OCI-LY1 (cell line): Measurements from ENCODE around the gene SKAP2.

ENCODE experiments used
- H2AFZ ChIP-seq: fragments of 200-600 bp; sonication (generic), shearing (Covaris generic); 2 replicates; pipeline ENCODE4 v1.6.0; 2014; ENCODE audit warnings: antibody characterized with exemption, mild to moderate bottlenecking, low read length
- H3F3A ChIP-seq: fragments of 200-600 bp; sonication (generic), shearing (Covaris generic); 2 replicates; pipeline ENCODE4 v1.6.0; 2014; ENCODE audit warnings: mild to moderate bottlenecking, antibody characterized with exemption, low read length, moderate library complexity; ENCODE audit not compliant: insufficient read depth
- H3K27ac ChIP-seq: fragments of 200-600 bp; sonication (generic); 2 replicates; pipeline ENCODE4 v1.5.1; 2014; ENCODE audit warnings: low read length, mixed run types, mild to moderate bottlenecking, low read depth; ENCODE audit not compliant: poor library complexity, severe bottlenecking
- H3K27me3 ChIP-seq: fragments of 200-600 bp; sonication (generic); 2 replicates; pipeline ENCODE4 v1.6.0; 2014; ENCODE audit warnings: antibody characterized with exemption, mild to moderate bottlenecking, low read length, moderate library complexity; ENCODE audit not compliant: insufficient read depth
- H3K36me3 ChIP-seq: fragments of 200-600 bp; sonication (generic); 2 replicates; pipeline ENCODE4 v1.6.1; 2014; ENCODE audit warnings: mild to moderate bottlenecking, antibody characterized with exemption, low read length, moderate library complexity, mixed read lengths; ENCODE audit not compliant: insufficient read depth
- H3K4me1 ChIP-seq: fragments of 200-600 bp; sonication (generic); 2 replicates; pipeline ENCODE4 v1.5.1; 2014; ENCODE audit warnings: mild to moderate bottlenecking, low read length, moderate library complexity; ENCODE audit not compliant: insufficient read depth, severe bottlenecking
- H3K4me2 ChIP-seq: fragments of 200-600 bp; sonication (generic), shearing (Covaris generic); 2 replicates; pipeline ENCODE4 v1.6.1; 2014; ENCODE audit warnings: low read length
- H3K4me3 ChIP-seq: fragments of 200-600 bp; sonication (generic); 2 replicates; pipeline ENCODE4 v1.5.1; 2014; ENCODE audit warnings: low read length, low read depth, mild to moderate bottlenecking, mixed read lengths; ENCODE audit not compliant: poor library complexity, severe bottlenecking
- H3K79me2 ChIP-seq: fragments of 200-600 bp; shearing (Covaris generic); 2 replicates; pipeline ENCODE4 v1.6.1; 2016; ENCODE audit warnings: mixed run types, low read length, mixed read lengths; ENCODE audit not compliant: insufficient read depth
- H3K9ac ChIP-seq: fragments of 200-600 bp; sonication (generic), shearing (Covaris generic); 2 replicates; pipeline ENCODE4 v1.6.1; 2014; ENCODE audit warnings: mild to moderate bottlenecking, low read length, mixed read lengths
- H3K9me2 ChIP-seq: fragments of 200-600 bp; sonication (generic), shearing (Covaris generic); 2 replicates; pipeline ENCODE4 v1.6.1; 2014; ENCODE audit warnings: low read depth, mild to moderate bottlenecking, low read length, mixed read lengths
- H3K9me3 ChIP-seq: fragments of 200-600 bp; shearing (Covaris generic); 2 replicates; pipeline ENCODE4 v1.6.1; 2014; ENCODE audit warnings: low read length, mixed read lengths
- H4K20me1 ChIP-seq: fragments of 200-600 bp; sonication (generic), shearing (Covaris generic); 2 replicates; pipeline ENCODE4 v1.6.0; 2016; ENCODE audit warnings: mild to moderate bottlenecking, low read length; ENCODE audit not compliant: insufficient read depth
- EZH2 ChIP-seq: fragments of 200-600 bp; sonication (generic), shearing (Covaris generic); IDR thresholded peaks from 2 replicates; pipeline ENCODE4 v1.8.0; 2017; ENCODE audit warnings: borderline replicate concordance, mixed run types, mild to moderate bottlenecking, antibody characterized with exemption, low read length, moderate library complexity, mixed read lengths
- TF ChIP-seq, protein P1 (sequence below): fragments of 200-600 bp; sonication (generic), shearing (Covaris generic); IDR thresholded peaks from 2 replicates; pipeline ENCODE4 v1.5.1; 2017; ENCODE audit warnings: mild to moderate bottlenecking, antibody characterized with exemption, low read length, moderate library complexity, mixed read lengths

Gene SKAP2

DNA sequence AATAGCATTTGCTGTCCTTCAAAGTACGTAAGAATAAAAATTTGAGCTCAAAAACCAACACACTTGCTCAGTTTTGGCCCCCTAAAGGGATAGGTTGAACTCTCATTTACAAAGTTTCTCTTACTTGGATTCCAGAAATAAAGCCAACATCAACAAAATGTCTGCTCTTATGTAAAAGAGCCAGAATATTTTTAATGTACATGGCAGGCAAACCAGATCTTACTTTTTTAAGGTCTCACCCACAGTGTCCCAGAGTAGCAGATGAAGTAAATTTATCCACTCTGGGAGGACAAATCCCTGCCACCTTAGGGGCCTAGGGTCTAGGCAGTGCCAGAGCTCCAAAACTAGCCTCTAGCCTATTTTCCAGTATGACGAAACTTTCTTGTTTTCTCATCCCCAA, 159.6 kb downstream of the SKAP2 start:
- Histone ChIP-seq H3K27me3 (no peaks in the 10 kb centered on the region), H3K4me2 (no peak overlapping the region), H3K9ac (no peak overlapping the region), H3K9me3 (no peaks in the 10 kb centered on the region), H3K27ac (no peak overlapping the region), H3K4me1 (no peaks in the 10 kb centered on the region), H3F3A (no peaks in the 10 kb centered on the region; the same call in 1 of the 2 replicates), H3K4me3 (no peak overlapping the region), H4K20me1 (no peaks in the 10 kb centered on the region), H2AFZ (no peak overlapping the region), H3K9me2 (no peaks in the 10 kb centered on the region), H3K79me2 (no peaks in the 10 kb centered on the region), H3K36me3 (no peaks in the 10 kb centered on the region)
- TF ChIP-seq, protein P1, sequence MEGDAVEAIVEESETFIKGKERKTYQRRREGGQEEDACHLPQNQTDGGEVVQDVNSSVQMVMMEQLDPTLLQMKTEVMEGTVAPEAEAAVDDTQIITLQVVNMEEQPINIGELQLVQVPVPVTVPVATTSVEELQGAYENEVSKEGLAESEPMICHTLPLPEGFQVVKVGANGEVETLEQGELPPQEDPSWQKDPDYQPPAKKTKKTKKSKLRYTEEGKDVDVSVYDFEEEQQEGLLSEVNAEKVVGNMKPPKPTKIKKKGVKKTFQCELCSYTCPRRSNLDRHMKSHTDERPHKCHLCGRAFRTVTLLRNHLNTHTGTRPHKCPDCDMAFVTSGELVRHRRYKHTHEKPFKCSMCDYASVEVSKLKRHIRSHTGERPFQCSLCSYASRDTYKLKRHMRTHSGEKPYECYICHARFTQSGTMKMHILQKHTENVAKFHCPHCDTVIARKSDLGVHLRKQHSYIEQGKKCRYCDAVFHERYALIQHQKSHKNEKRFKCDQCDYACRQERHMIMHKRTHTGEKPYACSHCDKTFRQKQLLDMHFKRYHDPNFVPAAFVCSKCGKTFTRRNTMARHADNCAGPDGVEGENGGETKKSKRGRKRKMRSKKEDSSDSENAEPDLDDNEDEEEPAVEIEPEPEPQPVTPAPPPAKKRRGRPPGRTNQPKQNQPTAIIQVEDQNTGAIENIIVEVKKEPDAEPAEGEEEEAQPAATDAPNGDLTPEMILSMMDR = no peak
- TF ChIP-seq EZH2 = no peak

DNA sequence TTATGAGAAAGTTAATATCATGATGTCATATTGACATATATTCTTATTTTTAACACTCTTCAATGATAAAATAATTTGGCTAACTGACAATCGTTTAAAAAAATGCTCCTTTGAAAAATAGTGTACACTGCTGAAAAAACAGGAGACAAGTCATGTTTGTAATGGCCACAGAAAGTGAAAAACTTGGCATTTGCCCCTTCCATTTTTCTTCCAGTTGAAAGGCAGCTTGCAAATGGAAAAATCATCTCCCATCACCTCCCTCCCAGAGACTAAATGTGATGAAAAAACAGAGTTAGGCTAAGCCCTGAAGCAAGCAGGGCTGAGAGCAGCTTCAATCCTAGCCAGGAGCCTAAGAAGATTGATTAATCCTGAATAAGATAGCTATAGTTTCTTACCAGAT, 160.4 kb downstream of the SKAP2 start:
- Histone ChIP-seq H3K36me3 (no peaks in the 10 kb centered on the region), H4K20me1 (no peaks in the 10 kb centered on the region), H3K9ac (no peak overlapping the region), H3K27ac (no peak overlapping the region), H2AFZ (no peak overlapping the region), H3F3A (no peaks in the 10 kb centered on the region; the same call in 1 of the 2 replicates), H3K4me2 (no peak overlapping the region), H3K27me3 (no peaks in the 10 kb centered on the region), H3K9me2 (no peaks in the 10 kb centered on the region), H3K79me2 (no peaks in the 10 kb centered on the region), H3K4me3 (no peak overlapping the region), H3K4me1 (no peaks in the 10 kb centered on the region), H3K9me3 (no peaks in the 10 kb centered on the region)
- TF ChIP-seq EZH2 = no peak
- TF ChIP-seq, protein P1 = no peak

DNA sequence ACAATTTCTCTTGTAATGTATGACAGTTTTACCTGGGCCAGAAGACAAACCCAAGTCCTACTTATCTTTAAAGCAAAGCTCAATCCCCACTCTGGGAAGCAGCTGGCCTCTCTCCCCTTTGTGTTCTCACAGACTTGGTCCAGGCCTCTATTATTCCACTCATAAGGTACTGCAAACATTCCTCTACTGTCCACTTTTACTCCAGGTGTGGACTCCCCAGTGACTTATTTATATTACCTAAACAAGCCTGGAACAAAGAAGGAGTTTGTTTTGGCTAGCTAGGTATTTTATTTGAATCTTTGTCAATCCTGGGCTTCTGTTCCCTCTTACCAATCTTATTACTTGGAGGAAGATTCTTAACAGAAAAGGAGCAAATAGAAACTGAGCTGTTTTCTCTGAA, 163.5 kb downstream of the SKAP2 start:
- H3K79me2 ChIP-seq = no peaks in the 10 kb centered on the region

More for the DNA sequence above, 163.5 kb downstream of the SKAP2 start:
- H3K4me2 ChIP-seq = no peak overlapping the region
- no peaks in the 10 kb centered on the region for H3K9me2 ChIP-seq
- no peaks in the 10 kb centered on the region for H3K4me1 ChIP-seq
- H3K36me3 ChIP-seq = no peaks in the 10 kb centered on the region
- no peak overlapping the region for H3K4me3 ChIP-seq
- H3K27ac ChIP-seq = no peak overlapping the region
- H3K27me3 ChIP-seq = no peaks in the 10 kb centered on the region
- no peak overlapping the region for H2AFZ ChIP-seq
- H4K20me1 ChIP-seq = no peaks in the 10 kb centered on the region
- H3K9me3 ChIP-seq = no peaks in the 10 kb centered on the region
- TF ChIP-seq, protein P1 = no peak
- no peaks in the 10 kb centered on the region for H3F3A ChIP-seq
- H3K9ac ChIP-seq = no peak overlapping the region
